Measurements from ENCODE around the gene BRMS1L. TPM values are rescaled to one million over a fixed set of nuclear protein-coding genes. Genes with fewer than 3 reads are reported as not detected.
"Not testable (repeated sequence)": the region's sequence is repeated elsewhere in the genome, so short reads cannot be mapped to it uniquely, and the experiment has no call there.

BRMS1L gene
- total RNA-seq, 1 donor from 2014 or later: 14.2 TPM

DNA sequence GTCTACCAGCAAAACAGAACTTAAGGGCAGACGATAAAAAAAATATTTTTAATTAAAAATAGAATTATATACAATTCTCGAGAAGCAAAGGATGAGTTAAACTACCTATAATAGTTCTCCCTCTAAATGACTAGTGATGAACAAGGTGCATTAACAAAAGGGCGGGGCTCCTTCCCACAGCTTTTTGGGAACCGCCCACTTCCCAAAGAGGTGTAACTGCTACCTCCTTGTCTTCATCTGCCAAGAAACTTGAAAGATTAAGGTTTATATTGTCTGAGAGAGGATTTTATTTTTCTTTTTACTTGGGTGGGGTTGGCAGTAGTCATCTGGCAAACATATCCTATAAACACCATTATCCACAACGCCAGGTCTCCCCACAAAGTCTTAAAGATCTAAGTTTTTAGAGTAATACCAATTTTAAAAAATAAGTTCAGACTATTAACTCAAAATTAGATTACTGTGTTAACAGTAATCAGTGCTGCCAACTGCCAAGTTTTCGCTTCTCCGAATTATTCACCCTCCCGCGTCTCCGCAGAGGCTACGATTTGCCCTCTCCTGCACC is 18.0 kb upstream of the BRMS1L start:
- Histone ChIP-seq H3K4me1 (peaks cover 39% of the 10 kb centered on the region), H3K27ac (replicated peaks) (peak overlapping the region; percentile 94), H3K36me3 (peaks cover 12% of the 10 kb centered on the region), H3K9me3 (replicated peaks) (no peaks in the 10 kb centered on the region), H3K4me3 (peak overlapping the region; percentile 88), H3K27me3 (ENCODE audit: low read depth) (no peaks in the 10 kb centered on the region)
- intact Hi-C loops (cut with micrococcal nuclease): no loop called here
- DNase-seq: no peak
- TF ChIP-seq, protein P1, sequence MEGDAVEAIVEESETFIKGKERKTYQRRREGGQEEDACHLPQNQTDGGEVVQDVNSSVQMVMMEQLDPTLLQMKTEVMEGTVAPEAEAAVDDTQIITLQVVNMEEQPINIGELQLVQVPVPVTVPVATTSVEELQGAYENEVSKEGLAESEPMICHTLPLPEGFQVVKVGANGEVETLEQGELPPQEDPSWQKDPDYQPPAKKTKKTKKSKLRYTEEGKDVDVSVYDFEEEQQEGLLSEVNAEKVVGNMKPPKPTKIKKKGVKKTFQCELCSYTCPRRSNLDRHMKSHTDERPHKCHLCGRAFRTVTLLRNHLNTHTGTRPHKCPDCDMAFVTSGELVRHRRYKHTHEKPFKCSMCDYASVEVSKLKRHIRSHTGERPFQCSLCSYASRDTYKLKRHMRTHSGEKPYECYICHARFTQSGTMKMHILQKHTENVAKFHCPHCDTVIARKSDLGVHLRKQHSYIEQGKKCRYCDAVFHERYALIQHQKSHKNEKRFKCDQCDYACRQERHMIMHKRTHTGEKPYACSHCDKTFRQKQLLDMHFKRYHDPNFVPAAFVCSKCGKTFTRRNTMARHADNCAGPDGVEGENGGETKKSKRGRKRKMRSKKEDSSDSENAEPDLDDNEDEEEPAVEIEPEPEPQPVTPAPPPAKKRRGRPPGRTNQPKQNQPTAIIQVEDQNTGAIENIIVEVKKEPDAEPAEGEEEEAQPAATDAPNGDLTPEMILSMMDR (IDR thresholded peaks at IDR 0.05; ENCODE audit: borderline replicate concordance): no peak

DNA sequence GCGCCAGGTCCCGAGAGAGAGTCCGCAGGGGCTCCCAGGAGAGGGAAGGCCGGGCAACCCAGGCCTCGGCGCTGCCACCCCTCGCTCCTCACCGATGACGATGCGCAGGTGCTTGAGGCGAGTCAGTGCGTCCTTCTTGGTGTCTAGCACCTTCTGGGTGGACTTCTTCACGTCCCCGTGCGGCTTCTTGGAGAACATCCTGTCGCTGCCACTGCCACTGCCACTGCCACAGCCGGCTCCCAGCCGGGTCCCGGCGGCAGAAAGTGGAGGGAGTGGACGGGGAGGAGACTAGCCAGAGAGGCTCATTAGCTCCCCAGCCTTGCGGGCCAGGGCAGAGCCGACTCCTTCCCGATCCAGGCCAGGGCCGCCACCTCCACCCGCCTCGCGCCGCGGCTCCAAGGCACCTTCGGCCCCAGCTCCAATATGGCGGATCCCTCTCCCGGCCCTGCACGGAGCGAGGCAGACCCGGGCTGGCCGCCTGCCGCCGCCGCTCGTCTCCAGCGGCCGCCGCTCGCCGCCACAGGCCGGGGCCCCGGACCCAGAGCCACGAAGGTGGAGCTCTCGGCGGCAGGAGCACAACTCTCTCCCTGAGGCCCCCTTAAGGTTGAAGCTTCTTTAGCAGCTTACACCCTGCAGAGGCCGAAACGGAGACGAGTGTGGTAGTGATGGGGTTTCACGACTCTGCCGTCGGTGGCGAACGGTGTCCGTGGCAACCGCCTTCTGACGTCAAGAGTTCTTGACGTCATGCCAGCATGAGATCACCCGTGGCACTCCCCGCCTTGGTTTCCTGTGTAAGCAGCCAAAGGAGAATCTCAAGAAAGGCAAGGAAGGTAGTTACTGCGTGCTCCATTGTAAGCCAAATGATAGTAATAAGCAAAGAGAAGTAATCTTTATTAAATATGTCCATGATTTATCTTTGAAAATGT is 17.2 kb upstream of the BRMS1L start, which contains the start of gene RALGAPA1:
TSS of gene RALGAPA1 (minus strand) at position 658 of the 926 bp plus-strand sequence. CDS start at position 198, 460 bp downstream.
- TF ChIP-seq, protein P1 (IDR thresholded peaks at IDR 0.05; ENCODE audit: borderline replicate concordance): peak; percentile 57
- intact Hi-C loops (cut with micrococcal nuclease); H3K9me3 ChIP-seq (replicated peaks); H3K36me3 ChIP-seq; H3K27me3 ChIP-seq (ENCODE audit: low read depth): not testable (repeated sequence)
- H3K4me1 ChIP-seq: peaks cover 33% of the 10 kb centered on the region
- H3K27ac ChIP-seq (replicated peaks): peak within 1 kb of the TSS; percentile 94
- peak; percentile 92 for DNase-seq
- H3K4me3 ChIP-seq: peak within 1 kb of the TSS; percentile 88

DNA sequence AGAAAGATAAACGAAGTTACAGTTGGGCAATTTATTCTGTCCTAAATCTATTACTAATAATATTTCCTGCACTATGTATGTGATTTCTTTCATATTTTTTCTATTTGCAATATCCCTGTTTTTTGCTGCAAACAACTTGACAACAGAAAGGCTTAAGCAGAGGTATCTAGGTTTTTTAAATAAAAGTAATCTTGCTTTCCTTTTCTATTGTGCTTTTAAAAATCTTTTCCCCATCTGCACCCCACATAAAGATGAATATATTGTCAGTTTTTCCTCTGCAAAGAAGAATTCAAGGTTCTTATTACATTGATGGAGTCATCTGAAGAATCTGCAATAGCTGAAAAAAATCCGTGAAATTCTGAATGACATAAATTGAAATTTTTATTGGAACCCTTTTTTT is 16.5 kb upstream of the BRMS1L start:
- H3K27me3 ChIP-seq (ENCODE audit: low read depth): no peaks in the 10 kb centered on the region
- H3K36me3 ChIP-seq: peaks cover 1% of the 10 kb centered on the region
- H3K4me1 ChIP-seq: peaks cover 33% of the 10 kb centered on the region
- peak overlapping the region; percentile 88 for H3K4me3 ChIP-seq
- no peaks in the 10 kb centered on the region for H3K9me3 ChIP-seq (replicated peaks)
- TF ChIP-seq, protein P1 (IDR thresholded peaks at IDR 0.05; ENCODE audit: borderline replicate concordance): no peak
- intact Hi-C loops (cut with micrococcal nuclease): no loop called here
- no peak for DNase-seq
- H3K27ac ChIP-seq (replicated peaks): peak overlapping the region; percentile 94

DNA sequence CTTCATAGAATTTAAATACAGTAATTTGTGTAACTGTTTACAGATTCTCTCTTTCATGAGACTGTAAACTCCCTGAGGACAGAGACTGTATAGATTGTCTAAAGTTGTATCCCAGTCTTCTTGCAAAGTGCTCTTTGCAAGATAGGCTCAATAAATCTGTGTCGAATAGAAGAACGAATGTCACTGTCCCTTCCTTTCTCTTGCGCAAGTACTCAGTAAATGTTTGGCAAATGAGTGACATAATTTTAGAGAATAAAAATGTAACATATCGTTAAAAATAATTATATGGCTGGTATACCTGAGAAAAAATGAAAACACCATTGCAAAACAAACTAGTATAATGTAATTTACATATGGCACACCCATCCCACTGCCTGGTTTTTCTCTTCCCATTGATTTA is 15.2 kb upstream of the BRMS1L start:
- H3K27ac ChIP-seq (replicated peaks): no peak overlapping the region
- DNase-seq: no peak
- H3K4me1 ChIP-seq: peaks cover 29% of the 10 kb centered on the region
- no peaks in the 10 kb centered on the region for H3K27me3 ChIP-seq (ENCODE audit: low read depth)
- TF ChIP-seq, protein P1 (IDR thresholded peaks at IDR 0.05; ENCODE audit: borderline replicate concordance): no peak
- no peak overlapping the region for H3K4me3 ChIP-seq
- H3K36me3 ChIP-seq: no peaks in the 10 kb centered on the region
- intact Hi-C loops (cut with micrococcal nuclease): no loop called here
- no peaks in the 10 kb centered on the region for H3K9me3 ChIP-seq (replicated peaks)

DNA sequence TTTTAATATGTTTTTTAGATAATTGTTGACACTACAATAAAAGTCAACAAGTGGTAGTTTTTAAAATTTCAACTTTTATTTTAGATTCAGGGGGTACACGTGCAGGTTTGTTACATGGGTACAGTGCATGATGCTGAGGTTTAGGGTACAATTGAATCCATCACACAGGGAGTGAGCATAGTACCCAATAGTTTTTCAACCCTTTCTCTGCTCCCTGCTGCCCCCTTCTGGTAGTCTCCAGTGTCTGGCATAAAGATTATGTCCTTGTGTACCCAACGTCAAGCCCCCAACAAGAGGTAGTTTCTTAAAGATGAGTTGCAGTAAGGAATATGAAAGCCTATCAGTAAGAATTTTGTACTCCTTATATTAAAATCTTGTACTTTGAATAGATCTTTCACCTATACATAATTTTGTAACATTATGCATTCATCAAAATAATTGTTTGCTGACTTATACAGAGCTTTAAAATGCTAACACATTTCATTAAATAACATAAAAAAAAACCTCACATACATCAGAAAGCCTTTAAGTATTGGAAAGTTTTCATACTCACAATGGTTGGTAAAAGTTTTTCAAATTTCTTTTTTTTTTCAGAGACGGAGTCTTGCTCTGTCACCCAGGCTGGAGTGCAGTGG is 11.7 kb upstream of the BRMS1L start:
- intact Hi-C loops (cut with micrococcal nuclease): no loop called here
- no peaks in the 10 kb centered on the region for H3K36me3 ChIP-seq
- no peaks in the 10 kb centered on the region for H3K9me3 ChIP-seq (replicated peaks)
- H3K27ac ChIP-seq (replicated peaks): no peak overlapping the region
- no peaks in the 10 kb centered on the region for H3K4me1 ChIP-seq
- no peak overlapping the region for H3K4me3 ChIP-seq
- H3K27me3 ChIP-seq (ENCODE audit: low read depth): no peaks in the 10 kb centered on the region
- no peak for DNase-seq
- TF ChIP-seq, protein P1 (IDR thresholded peaks at IDR 0.05; ENCODE audit: borderline replicate concordance): peak; percentile 79
